Daoy (cell line): ENCODE data around the gene CLDN1. TPM values are rescaled to one million over a fixed set of nuclear protein-coding genes. Genes with fewer than 3 reads are reported as not detected.

Experiments used
- DNase-seq: peaks from one replicate; pipeline ENCODE4 v3.0.0-alpha.2; 2015; ENCODE audit warnings: low read depth
- total RNA-seq: library from RNA; depleted of rRNA; stranded (reverse); fragments of >200 nt; shearing (Covaris generic); gene quantifications from 2 replicates; pipeline ENCODE4 v1.2.3, GENCODE V29; 2014; rRNA removed

The CLDN1 gene
- total RNA-seq, result 5.3 and 7.3 TPM in 2 replicates

DNA sequence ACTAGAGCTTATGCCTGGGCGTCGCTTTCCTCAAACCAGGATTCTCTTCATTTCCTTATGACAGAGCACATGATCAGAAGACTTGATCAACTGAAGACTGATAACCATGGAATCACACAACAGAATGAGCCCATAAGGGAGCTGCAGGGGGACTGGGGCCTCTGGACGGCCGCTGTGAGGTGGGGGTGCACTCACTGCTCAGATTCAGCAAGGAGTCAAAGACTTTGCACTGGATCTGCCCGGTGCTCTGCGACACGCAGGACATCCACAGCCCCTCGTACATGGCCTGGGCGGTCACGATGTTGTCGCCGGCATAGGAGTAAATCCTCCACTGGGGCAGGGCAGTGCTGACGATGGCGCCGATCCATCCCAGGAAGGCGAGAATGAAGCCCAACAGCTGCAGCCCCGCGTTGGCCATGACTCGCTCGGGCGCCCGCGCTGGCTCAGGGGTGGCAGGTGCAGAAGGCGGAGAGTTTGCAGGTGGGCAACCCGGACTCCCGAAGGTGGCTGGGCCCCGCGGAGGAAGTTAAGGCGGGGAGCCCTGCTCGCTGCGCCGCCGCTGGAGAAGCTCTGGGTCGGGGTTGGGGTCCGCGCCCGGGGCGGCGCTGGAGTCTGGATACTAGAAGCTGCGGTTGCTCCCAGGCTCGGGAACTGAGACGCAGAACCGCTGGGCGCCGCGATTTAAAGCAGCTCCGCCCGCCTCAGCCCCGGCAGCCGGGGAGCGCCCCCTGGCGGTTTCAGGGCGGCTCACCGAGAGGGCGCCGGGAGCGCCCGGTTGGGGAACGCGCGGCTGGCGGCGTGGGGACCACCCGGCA is at the start of gene CLDN1:
Gene CLDN1 (minus strand): TSS at position 658 of the 815 bp plus-strand sequence. CDS start 240 bp downstream, at position 418.
- peak; percentile 70 for DNase-seq

DNA sequence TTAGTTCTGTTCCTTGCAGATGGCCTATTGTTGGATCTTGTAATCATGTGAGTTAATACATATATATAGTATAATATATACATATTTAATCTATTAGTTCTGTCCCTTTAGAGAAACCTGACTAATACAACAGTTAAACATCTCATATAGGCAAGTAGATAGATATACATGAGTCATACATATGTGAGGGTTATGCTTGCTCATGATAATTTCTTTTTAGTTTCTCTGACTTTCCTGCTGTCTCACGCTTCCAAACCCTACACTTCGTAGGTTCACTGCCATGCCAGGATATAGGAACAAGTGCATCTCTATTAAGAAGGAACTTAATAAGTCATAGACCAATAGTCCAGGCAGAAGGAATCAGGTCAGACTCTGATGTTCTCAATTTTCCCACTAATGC is 48.9 kb upstream of the CLDN1 start:
- no peak for DNase-seq

DNA sequence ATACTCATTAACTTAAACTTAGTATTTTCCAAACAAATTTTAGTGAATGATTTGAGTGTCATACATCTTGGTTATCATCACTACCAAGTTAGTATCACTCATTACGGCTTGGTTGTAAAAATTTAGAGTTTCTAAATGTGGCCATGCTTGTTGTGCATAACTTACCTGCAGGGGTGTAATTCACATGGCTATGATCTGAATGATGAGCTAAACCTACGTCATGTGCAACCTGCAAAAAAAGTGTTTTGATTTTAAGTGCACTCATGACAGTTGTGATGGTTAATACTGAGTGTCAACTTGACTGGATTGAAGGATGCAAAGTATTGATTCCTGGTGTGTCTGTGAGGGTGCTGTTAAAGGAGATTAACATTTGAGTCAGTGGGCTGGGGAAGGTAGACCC is 48.1 kb upstream of the CLDN1 start:
- DNase-seq, result no peak

DNA sequence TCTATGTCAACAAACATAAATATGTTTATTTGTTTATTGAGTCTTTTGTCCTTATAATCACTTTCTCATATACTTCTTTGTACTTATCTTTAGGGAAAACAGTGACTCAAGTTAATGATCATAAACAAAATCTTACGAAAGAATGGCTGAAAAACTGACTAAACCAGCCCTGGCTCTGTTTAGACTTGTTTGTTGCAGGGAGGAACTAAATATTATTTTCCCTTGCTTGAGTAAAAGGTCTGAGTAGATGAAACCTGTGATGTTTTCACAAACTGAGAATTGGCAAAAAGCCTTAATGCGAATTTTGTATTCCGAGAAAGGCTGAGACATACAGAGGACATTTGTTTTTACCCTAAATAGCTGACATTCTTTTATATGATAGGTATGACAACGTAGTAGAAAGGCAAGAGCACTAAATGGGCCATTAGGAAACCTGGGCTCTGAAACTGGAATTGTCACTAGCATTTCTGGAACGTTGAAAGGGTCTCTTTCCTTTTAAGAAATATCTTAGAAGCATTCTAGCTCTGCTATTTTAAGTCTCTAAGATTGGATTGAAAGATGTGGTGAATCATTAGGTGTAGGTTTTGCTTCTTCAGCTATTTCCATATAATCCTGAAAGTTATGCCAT is 47.5 kb upstream of the CLDN1 start:
- no peak for DNase-seq

DNA sequence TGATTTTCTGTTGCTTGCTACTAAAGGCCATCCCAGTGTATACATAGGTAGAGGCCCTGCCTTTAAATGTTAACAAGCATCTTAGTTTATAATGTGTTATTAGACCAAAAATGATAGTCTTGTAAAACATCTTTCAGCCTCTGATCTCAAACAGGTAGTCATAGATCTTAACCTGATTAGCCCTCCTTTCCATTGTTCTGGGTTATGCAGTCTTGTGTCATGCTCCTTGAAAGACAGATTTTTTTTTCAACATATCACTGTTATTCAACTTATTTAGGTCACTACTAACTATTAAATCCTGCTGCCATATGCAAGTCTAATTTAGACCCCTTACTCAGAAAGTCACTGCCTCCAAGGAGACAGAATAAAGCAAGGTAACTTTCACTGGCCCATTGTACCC is 46.6 kb upstream of the CLDN1 start:
- no peak for DNase-seq

DNA sequence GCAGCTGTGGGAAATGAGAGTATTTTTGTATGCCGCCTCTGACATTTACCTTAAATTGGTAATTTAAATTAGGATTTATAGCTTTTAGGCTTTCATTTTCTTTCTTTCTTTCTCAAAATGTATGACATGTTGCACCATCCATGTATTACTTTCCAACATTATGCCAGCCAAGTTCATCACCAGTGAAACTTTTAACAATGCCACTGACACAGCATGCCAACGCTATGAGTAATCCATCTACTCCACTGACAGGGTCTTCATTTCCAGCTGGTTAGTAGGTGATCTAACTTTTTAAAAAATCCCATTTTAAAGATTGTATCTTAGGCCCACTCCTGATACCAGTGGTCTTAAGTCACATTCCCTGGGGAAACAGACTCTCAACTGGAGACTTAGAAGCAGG is 43.9 kb upstream of the CLDN1 start:
- peak; percentile 55 for DNase-seq

DNA sequence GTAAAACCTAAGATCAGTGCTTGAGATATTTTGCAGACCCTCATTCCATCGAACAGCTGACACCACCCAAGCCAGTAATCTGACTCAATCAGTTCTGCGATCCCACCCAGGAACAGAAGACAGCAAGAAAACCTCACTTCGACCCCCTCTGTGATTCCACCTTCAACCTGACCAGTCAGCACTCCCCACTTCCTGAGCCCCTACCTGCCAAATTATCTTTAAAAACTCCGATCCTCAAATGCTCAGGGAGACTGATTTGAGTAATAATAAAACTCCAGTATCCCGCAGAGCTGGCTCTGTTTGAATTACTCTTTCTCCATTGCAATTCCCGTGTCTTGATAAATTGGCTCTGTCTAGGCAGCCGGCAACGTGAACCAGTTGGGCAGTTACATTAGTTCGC is 40.0 kb upstream of the CLDN1 start:
- DNase-seq, result no peak

DNA sequence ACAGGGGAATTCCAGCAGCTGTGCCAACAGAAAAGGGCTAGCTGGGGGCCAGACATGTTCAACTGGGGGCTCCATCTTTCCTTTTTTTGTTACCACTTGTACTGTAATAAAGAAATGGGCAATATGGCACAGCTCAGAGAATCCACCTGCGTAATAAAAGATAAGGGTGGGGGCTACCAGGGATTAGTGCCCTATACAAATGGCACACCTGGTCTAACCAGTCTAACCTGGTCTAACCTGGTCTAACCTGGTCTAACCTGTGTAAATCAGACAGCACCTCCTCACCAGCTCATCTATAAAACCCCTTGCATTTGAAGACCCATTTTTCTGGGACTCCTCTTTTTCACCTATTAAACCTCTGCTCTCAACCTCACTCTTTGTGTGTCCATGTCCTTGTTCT is 39.5 kb upstream of the CLDN1 start:
- no peak for DNase-seq

GRCh38 chr3:190360228-190360627 is 38.0 kb upstream of the CLDN1 start:
- DNase-seq, result no peak

GRCh38 chr3:190359813-190360212 is 37.6 kb upstream of the CLDN1 start:
- no peak for DNase-seq

- DNase-seq, result no peak
Observed at GRCh38 chr3:190357468-190357867, 35.2 kb upstream of the CLDN1 start.

GRCh38 chr3:190356246-190356645 is 34.0 kb upstream of the CLDN1 start:
- DNase-seq, result no peak

- DNase-seq, result no peak
Observed at GRCh38 chr3:190352861-190353457, 30.7 kb upstream of the CLDN1 start.

GRCh38 chr3:190346541-190346940 is 24.3 kb upstream of the CLDN1 start:
- DNase-seq, result peak; percentile 22

DNA sequence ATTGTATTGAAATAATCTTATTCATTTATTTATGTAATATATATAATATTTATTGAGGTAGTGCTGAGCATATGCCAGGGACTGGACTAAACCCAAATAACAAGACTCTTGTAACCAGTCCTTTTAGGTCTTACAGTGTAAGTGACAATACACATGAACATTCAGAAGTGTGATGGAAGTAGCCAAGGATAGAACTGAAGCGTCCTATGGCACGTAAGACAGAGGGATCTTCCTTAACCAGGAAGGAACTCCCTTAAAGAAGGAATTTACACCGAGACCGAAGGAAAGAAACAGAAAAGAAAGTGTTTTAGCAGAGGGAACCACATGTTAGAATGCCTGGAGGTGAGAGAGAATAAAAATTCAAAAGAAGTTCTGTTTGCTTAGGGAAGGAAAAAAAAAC is 23.6 kb upstream of the CLDN1 start:
- DNase-seq, result peak; percentile 21

- peak; percentile 89 for DNase-seq
Observed at GRCh38 chr3:190345027-190345821, 23.0 kb upstream of the CLDN1 start.

GRCh38 chr3:190340071-190340470 is 17.8 kb upstream of the CLDN1 start:
- no peak for DNase-seq

GRCh38 chr3:190339130-190339529 is 16.9 kb upstream of the CLDN1 start:
- DNase-seq, result peak; percentile 28

DNA sequence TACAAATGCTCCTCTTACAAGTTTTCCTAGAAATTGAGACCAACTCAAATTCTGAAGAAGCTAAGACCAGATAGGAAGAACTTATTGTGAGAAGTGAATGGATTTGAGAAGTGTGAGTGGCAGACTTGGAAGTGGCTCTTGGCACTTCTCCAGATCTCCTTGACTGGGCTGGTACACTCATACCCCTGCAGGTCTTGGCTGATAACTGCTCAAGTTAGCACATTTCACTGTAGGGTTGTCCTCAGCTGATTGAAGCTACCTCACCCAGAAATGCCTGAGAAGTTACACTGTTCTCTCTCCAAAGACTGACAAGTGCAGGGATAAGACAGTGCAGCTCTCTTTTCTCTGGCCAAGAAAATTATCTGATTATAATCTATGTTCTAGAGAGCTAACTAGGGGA is 16.5 kb upstream of the CLDN1 start:
- DNase-seq, result peak; percentile 57

- DNase-seq, result no peak
Observed at GRCh38 chr3:190337301-190337700, 15.1 kb upstream of the CLDN1 start.

GRCh38 chr3:190336516-190337189 is 14.4 kb upstream of the CLDN1 start:
- no peak for DNase-seq

- DNase-seq, result no peak
Observed at GRCh38 chr3:190333961-190334360, 11.7 kb upstream of the CLDN1 start.
